ENCODE data around the gene TLE1.

TLE1 gene

DNA sequence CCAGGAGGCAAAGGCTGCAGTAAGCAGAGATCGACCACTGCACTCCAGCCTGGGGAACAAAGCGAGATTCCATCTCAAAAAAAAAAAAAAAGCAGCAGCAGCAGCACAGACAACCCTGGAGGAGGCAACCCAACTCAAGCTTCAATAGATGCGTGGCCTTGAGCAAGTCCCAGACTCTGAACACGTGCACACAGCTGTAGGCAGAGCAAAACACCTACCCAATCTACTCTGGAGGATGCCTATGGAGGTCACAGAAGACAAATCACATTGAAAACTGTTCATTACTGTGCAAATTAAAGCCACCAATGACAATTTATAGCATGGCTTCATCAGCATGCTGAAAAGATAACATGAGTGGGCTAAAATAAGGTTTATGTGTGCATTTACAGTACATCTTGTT, 7.2 kb downstream of the TLE1 start:
- H3K27me3 ChIP-seq (ENCODE audit: low read depth, low read length): peaks cover 16% of the 10 kb centered on the region
- H4K20me1 ChIP-seq (ENCODE audit: insufficient read depth, low read length): no peaks in the 10 kb centered on the region
- no peaks in the 10 kb centered on the region for H3K9me3 ChIP-seq (ENCODE audit: insufficient read depth, low read length)
- no peak overlapping the region for H3K4me3 ChIP-seq (ENCODE audit: low read length)
- no peaks in the 10 kb centered on the region for H3K79me2 ChIP-seq (ENCODE audit: low read length)
- H3K9ac ChIP-seq (ENCODE audit: low read length): no peak overlapping the region
- H3K4me2 ChIP-seq (ENCODE audit: low read length): no peak overlapping the region
- H2AFZ ChIP-seq (ENCODE audit: low read depth, low read length): no peak overlapping the region
- H3K27ac ChIP-seq (ENCODE audit: low read length): no peak overlapping the region
- TF ChIP-seq, protein P1, sequence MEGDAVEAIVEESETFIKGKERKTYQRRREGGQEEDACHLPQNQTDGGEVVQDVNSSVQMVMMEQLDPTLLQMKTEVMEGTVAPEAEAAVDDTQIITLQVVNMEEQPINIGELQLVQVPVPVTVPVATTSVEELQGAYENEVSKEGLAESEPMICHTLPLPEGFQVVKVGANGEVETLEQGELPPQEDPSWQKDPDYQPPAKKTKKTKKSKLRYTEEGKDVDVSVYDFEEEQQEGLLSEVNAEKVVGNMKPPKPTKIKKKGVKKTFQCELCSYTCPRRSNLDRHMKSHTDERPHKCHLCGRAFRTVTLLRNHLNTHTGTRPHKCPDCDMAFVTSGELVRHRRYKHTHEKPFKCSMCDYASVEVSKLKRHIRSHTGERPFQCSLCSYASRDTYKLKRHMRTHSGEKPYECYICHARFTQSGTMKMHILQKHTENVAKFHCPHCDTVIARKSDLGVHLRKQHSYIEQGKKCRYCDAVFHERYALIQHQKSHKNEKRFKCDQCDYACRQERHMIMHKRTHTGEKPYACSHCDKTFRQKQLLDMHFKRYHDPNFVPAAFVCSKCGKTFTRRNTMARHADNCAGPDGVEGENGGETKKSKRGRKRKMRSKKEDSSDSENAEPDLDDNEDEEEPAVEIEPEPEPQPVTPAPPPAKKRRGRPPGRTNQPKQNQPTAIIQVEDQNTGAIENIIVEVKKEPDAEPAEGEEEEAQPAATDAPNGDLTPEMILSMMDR (IDR thresholded peaks at IDR 0.05; ENCODE audit: low read depth, low read length): no peak
- TF ChIP-seq EZH2phosphoT487 (IDR thresholded peaks at IDR 0.05; ENCODE audit: low read depth): no peak
- H3K4me1 ChIP-seq (ENCODE audit: low read length): peaks cover 13% of the 10 kb centered on the region
- H3K36me3 ChIP-seq (replicated peaks; ENCODE audit: low read depth, low read length): no peaks in the 10 kb centered on the region

DNA sequence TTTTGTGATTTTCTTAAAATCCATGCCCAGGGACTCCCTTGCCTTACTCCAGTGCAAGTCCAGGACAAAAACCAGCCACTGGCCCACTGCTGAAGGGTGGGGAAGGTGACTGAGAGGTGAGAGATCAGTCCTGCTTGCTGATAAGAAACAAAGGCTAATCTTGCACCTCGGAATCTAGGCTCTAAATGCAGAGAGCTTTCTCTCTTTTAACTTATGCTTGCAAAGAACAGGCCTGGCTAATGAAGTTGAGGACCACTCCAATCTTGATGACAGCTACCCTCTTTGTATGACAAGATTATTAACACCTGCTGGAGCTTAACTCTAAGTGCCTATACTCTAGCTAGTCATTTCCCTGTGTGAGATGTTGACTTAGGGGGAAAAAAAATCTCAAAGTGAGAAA, 8.8 kb downstream of the TLE1 start:
- no peak overlapping the region for H3K4me2 ChIP-seq (ENCODE audit: low read length)

DNA sequence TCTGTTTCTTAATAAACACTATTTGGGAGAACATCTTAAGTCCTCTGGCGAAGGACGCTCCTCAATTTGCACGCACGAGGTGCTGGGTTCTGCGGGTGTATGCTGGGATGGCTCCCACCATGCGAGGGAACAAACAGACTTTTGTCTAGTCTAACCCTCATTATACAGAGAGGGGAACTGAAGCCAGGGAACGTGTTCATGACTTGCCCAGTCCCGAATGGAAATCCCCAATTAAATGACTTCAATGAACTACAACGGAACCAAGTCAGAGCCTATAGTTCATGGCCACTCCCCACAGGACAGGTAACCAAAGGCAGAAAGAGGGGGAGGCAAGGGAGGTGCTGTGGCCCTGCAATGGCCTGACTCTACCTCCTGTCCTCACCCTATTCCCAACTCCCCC, 9.3 kb downstream of the TLE1 start:
- Histone ChIP-seq H2AFZ (ENCODE audit: low read depth, low read length) (no peak overlapping the region), H3K4me3 (ENCODE audit: low read length) (no peak overlapping the region), H3K36me3 (replicated peaks; ENCODE audit: low read depth, low read length) (no peaks in the 10 kb centered on the region), H4K20me1 (ENCODE audit: insufficient read depth, low read length) (no peaks in the 10 kb centered on the region), H3K27ac (ENCODE audit: low read length) (no peak overlapping the region), H3K9ac (ENCODE audit: low read length) (no peak overlapping the region), H3K4me1 (ENCODE audit: low read length) (peaks cover 13% of the 10 kb centered on the region), H3K9me3 (ENCODE audit: insufficient read depth, low read length) (no peaks in the 10 kb centered on the region), H3K27me3 (ENCODE audit: low read depth, low read length) (no peaks in the 10 kb centered on the region), H3K79me2 (ENCODE audit: low read length) (no peaks in the 10 kb centered on the region), H3K4me2 (ENCODE audit: low read length) (0 out of 2 replicates have a peak overlapping the region, but pooled peaks have one; percentile 16)
- TF ChIP-seq EZH2phosphoT487 (IDR thresholded peaks at IDR 0.05; ENCODE audit: low read depth): no peak
- TF ChIP-seq, protein P1 (IDR thresholded peaks at IDR 0.05; ENCODE audit: low read depth, low read length): no peak

More for the DNA sequence above, 8.8 kb downstream of the TLE1 start:
- Histone ChIP-seq H3K4me3 (ENCODE audit: low read length) (no peak overlapping the region), H3K79me2 (ENCODE audit: low read length) (no peaks in the 10 kb centered on the region), H3K27ac (ENCODE audit: low read length) (no peak overlapping the region), H2AFZ (ENCODE audit: low read depth, low read length) (no peak overlapping the region), H4K20me1 (ENCODE audit: insufficient read depth, low read length) (no peaks in the 10 kb centered on the region), H3K36me3 (replicated peaks; ENCODE audit: low read depth, low read length) (no peaks in the 10 kb centered on the region), H3K9me3 (ENCODE audit: insufficient read depth, low read length) (no peaks in the 10 kb centered on the region), H3K4me1 (ENCODE audit: low read length) (peaks cover 13% of the 10 kb centered on the region), H3K27me3 (ENCODE audit: low read depth, low read length) (peaks cover 5% of the 10 kb centered on the region), H3K9ac (ENCODE audit: low read length) (no peak overlapping the region)
- TF ChIP-seq EZH2phosphoT487 (IDR thresholded peaks at IDR 0.05; ENCODE audit: low read depth): no peak
- TF ChIP-seq, protein P1 (IDR thresholded peaks at IDR 0.05; ENCODE audit: low read depth, low read length): no peak

DNA sequence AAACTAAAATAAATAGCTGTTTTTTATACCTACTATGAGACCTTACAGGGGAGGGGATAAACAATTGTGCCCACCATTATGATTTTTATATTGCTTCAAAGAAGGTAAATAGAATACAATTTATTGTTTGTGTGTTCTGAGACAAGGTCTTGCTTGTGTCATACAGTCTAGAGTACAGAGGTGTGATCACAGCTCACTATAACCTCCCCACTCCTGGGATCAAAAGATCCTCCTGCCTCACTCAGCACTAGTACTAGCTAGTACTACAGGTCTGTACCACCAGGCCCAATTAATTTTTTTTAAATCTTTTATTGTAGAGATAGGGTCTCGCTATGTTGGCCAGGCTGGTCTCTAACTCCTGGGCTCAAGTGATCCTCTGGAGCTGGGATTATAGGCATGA, 11.3 kb downstream of the TLE1 start:
- Histone ChIP-seq H3K36me3 (replicated peaks; ENCODE audit: low read depth, low read length) (no peaks in the 10 kb centered on the region), H3K4me3 (ENCODE audit: low read length) (no peak overlapping the region), H3K9me3 (ENCODE audit: insufficient read depth, low read length) (no peaks in the 10 kb centered on the region), H3K27me3 (ENCODE audit: low read depth, low read length) (no peaks in the 10 kb centered on the region), H3K27ac (ENCODE audit: low read length) (no peak overlapping the region), H3K4me1 (ENCODE audit: low read length) (peaks cover 13% of the 10 kb centered on the region), H2AFZ (ENCODE audit: low read depth, low read length) (no peak overlapping the region), H4K20me1 (ENCODE audit: insufficient read depth, low read length) (no peaks in the 10 kb centered on the region), H3K4me2 (ENCODE audit: low read length) (no peak overlapping the region), H3K9ac (ENCODE audit: low read length) (no peak overlapping the region), H3K79me2 (ENCODE audit: low read length) (no peaks in the 10 kb centered on the region)
- TF ChIP-seq, protein P1 (IDR thresholded peaks at IDR 0.05; ENCODE audit: low read depth, low read length): no peak
- no peak for TF ChIP-seq EZH2phosphoT487 (IDR thresholded peaks at IDR 0.05; ENCODE audit: low read depth)
